ENCODE measurements around the gene ANKMY1.
"Not testable (repeated sequence)": the region's sequence is repeated elsewhere in the genome, so short reads cannot be mapped to it uniquely, and the experiment has no call there.

ANKMY1 gene

DNA sequence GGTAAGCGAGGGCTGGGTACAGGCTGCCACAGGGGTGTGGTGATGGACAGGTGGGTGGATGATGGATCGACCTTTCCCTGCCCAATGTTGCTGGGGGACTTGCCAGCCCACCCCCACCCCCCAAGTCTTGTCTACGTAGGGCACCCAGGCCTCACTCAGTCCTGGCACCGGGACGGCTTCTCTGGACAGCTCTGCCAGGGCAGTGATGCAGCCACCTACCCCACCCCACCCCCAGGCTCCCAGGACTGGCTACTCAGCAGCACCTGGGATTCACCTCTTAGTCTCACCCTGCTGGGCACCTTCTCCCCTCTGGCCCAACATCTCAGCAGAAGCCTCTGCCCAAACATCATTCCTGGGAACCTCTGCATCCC, 55.7 kb downstream of the ANKMY1 start:
- DNase-seq: no peak

GRCh38 chr2:240501531-240501991, 56.2 kb downstream of the ANKMY1 start:
- no peak for DNase-seq

DNA sequence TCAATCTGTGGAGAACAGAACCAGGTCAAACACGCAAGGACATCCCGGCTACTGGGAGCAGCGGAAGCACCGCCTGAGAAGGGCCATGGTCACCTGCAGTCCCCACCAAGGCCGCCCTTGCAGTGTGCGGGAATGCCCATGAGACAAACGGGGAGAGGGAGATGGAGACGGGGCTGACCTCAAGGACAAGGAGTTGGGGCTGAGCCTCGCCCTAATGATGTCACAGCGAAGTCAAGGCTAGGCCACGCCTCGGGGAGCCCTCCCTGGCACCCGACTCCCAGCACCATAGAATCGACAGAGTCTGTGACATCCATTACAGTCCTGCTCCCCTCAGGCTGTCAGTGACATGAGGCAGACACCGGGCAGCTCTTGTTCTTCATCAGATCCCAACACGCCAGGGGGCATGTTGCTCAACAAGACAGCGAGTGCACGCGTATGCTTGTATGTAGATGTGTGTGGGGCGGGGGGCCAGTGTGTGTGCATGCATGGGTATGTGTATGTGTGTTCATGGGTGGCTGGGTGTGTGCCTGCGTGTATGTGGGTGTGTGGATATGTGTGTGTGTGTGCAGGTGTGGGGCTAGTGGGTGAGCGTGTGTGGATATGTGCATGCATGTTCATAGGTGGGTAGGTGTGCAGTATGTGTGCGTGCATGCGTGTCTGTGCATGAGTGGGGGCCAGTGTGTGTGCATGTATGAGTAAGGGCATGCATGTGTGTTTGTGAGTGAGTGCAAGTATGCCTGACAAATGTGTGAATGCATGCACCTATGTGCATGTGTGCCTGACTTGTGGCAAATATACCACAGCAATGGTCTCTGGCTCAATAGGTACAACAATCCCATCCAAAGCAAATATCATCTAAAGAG, 57.0 kb downstream of the ANKMY1 start:
- no peak for DNase-seq

- DNase-seq: no peak
Measured at GRCh38 chr2:240499309-240500301, 58.2 kb downstream of the ANKMY1 start.

DNA sequence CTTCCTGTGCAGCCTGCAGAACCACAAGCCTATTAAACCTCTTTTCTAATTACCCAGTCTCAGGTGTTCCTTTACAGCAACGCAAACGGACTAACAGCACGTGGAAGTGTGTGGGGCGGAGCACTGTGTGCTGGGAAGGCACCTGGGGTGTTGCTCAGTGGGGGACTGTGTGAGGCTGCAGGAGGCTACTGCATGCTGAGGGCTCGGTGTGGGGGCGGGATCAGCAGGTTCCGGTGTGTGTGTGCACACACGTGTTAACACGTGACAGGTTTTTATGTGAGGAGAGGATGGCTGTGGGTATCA, 58.9 kb downstream of the ANKMY1 start:
- no peak for DNase-seq

DNA sequence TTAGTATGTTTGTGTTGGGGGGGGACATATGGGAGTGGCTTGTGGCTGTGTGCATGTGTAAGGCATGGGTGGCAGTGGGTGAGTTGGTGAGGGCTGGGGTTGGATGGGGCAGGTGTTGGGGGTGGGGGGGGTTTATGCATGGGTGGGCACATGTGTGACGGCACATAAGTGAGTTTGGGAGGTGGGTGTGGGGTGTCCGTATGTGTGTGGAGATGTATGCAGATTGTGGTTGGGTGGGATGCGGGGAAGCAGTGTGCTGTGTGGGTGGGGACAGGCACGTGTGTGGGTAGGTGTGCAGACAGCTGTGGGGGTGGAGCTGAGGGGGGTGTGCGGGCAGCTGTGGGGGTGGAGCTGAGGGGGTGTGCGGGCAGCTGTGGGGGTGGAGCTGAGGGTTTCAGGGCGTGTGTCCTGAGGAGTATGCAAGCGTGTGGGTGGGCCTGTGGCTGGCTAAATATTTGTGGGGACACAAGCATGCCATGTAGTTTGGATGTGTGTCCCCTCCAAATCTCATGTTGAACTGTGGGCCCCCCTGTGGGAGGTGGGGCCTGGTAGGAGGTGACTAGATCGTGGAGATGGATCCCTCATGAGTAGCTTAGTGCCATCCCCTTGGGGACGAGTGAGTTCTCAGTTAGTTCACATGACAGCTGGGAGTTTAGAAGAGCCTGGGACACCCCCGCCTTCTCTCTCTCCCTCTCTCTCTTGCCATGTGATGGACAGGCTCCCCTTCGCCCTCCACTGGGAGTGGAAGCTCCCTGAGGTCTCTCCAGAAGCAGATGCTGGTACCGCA, 59.4 kb downstream of the ANKMY1 start:
- DNase-seq: no peak

- DNase-seq: not testable (repeated sequence)
Measured at GRCh38 chr2:240497082-240497481, 60.7 kb downstream of the ANKMY1 start.

DNA sequence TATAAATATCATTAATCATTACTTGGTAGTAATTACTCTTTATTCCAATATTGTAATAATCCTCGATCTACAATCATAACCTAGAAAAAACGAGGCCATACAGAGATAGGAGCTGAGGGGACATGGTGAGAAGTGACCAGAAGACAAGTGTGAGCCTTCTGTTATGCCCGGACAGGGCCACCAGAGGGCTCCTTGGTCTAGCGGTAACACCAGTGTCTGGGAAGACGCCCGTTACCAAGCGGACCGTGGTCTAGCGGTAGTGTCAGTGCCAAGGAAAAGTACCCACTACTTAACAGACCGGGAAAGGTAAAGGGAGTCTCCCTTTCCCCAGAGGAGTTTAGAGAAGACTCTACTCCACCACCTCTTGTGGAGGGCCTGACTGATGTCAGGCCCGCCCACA, 62.8 kb downstream of the ANKMY1 start:
- not testable (repeated sequence) for DNase-seq

GRCh38 chr2:240494194-240494793, 63.5 kb downstream of the ANKMY1 start:
- DNase-seq: no peak

- no peak for DNase-seq
Measured at GRCh38 chr2:240491483-240491882, 66.3 kb downstream of the ANKMY1 start.

DNA sequence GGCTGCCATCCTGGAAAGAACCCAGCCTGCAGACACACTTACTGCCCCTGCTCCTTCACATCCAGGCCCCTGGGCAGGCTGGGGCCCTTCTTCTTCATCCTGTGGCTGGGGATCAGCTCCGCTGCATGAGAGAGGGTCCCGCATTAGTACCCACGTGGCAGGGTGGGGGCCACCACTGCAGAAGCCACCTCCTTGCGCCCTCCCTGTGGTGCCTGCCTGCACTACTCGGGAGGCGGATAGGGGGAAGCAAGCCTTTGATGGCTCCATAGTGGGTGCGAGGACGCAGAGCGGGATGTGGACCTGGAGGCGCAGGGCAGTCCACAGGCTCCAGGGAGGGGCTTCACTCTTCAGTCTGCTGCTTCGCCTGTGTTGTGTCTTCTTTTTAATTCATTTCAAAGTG, 75.6 kb downstream of the ANKMY1 start:
- DNase-seq: no peak

DNA sequence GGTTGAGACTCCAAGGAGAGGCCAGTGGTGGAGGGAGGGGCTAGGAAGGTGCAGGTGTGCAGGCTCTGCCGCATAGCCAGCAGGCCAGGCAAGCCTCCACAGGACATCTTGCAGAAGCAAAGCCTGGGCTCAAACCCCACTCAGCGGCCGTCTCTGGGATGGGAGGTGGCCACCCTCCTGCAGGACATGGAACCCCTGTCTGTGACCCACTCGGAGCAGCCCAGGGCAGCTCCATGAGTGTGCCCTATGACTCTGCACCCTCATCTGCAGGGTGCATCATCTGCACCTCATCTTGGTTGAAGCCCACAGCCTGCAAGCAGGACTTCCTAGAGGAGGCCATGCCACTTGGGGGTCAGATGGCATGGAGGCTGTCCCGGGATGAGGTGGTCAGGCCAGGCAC, 76.1 kb downstream of the ANKMY1 start:
- no peak for DNase-seq

- DNase-seq: no peak
Measured at GRCh38 chr2:240480834-240481623, 76.8 kb downstream of the ANKMY1 start.

DNA sequence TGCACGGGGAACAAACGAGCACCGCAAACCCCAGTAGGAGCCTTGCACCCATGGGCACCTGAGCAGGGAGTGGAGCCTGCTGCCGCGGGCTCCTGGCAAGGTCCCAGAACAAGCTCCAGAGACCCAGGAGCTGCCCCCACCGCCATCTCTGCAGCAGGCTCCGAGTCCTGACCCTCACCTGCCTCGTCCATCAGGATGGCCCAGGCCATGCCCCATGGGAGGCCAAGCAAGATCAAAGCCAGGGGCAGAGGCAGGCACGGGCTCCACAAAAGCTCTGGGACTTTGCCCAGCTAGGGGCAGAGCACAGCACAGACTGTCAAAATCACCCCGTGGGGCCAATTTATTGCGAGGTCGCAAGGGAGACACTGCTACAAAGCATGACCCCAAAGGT, 78.7 kb downstream of the ANKMY1 start:
- no peak for DNase-seq

DNA sequence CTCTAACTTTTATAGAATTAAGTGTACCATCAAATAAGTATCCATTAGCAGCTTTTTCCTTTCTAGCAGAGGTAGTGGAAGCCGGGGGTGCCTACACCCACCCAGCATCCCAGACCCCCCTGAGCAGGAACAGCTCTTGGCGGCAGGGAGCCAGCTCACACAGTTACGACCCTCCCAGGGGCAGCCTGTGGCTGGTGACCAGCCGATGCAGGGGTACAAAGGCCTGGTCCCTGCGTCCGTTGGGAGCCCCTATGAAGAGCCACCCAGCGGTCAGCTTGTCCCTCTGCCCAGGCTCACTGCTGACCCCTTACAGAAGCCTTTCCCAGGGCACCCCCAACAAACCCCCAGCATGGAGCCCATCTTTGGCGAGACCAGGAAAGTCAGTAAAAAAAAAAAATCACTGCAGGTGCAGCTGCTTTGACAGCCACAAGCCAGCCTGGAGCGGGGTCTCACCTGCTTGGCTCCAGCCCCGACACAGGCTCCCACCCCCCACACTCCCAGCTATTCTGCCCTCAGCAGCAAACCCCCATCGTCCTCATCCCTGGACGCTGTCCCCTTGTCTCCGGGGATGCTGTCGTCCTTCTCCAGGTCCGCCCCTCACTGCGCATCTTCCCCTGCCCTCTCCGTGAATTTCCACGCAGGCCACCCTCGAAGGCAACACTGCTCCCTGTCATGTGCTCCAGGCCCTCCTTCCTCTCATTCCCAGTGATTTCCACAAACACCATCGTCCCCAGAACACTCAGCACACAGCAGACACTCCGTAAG, 79.3 kb downstream of the ANKMY1 start:
- no peak for DNase-seq

- no peak for DNase-seq
Measured at GRCh38 chr2:240477916-240478315, 79.9 kb downstream of the ANKMY1 start.

- DNase-seq: no peak
Measured at GRCh38 chr2:240473211-240473610, 84.6 kb downstream of the ANKMY1 start.

DNA sequence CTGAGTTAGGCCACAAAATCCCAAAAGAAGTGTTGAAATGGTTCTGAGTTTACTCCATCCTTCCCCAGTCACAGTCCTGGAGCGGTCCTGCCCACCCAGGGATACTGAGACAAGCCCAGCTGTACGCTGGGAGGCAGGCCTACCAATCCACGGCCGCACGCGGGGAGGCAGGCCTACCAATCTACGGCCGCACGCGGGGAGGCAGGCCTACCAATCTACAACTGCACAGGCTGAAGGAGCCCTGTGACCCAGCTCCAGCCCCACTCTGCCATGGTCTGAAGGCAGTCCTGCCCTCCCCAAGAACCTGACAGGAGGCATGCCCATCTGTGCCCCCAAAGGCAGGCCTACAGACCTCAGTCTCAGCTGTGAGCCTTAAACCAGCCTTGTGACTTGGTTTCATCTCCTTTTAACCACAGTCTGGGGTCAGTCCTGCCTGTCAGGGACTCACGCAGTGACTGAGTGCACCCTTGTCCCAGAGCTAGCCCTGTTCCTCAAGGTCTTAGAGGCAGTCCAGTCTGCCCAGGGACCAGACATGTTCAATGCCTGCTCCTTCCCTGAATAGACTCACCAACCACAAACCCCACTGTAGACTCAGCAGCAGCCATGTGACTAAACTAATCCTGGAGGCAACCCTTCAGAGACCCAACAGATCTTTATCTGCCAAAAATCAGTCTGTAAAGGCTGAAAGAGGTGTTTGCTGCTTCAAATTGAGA, 85.6 kb downstream of the ANKMY1 start:
- DNase-seq: no peak

DNA sequence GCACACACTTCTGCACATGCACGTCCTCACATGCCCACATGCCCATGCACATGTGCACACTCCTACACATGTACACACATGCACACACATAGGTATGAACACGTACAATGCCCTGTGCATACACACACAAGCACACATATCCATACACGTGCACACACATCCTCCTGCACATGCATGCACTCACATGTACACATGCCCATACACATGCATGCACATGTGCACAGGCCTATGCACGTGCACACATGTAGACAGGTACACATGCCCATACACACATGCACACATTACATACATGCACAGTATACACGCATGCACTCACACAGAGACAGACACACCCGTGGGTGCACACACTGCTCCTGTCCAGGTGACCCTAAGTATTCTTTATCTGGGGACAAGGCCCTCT, 88.0 kb downstream of the ANKMY1 start:
- no peak for DNase-seq

DNA sequence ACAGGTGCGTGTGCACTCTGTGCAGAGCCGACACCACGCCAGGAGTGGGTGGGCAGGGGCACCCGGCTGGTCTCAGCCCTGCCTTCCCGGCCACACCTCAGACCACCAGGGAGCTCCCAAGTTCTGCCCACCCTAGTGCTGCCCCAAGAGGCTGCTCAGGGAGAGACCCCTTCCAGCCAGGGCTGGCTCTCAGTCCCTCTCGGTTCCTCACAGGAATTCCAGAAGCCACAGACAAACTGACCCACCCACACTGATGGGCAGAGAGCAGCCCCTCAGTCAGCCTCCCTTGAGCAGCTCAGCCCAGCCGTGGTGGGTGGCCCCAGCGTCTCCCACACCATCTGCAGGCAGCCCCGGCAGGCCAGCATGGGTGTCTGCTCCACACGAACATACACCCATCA, 88.5 kb downstream of the ANKMY1 start:
- DNase-seq: no peak

Measured in activated CD4-positive, alpha-beta T cell treated with anti-CD3 and anti-CD28 coated beads, Interleukin-2, amount 50 U/mL, for 4 hours (primary cell).